ENCODE data around the gene CENPE. TPM values are rescaled to one million over a fixed set of nuclear protein-coding genes. Genes with fewer than 3 reads are reported as not detected.

The CENPE gene
- total and polyA plus RNA-seq, 2 of the 4 experiments (the other 2 are of a cell fraction): 3.7 to 14.5 TPM

- no peak overlapping the region for H3K4me3 ChIP-seq (ENCODE audit: insufficient read depth, low read depth, low read length)
- H4K91ac ChIP-seq (ENCODE audit: insufficient read depth, low read depth, low read length): no peak overlapping the region
- DNase-seq (no peak), ATAC-seq (ENCODE audit: low read depth) (no peak)
- H3K36me3 ChIP-seq (ENCODE audit: control insufficient read depth, insufficient read depth, low read length): 0 out of 2 replicates have a peak, but pooled peaks cover 1% of the 10 kb centered on the region
- no peaks in the 10 kb centered on the region for H3K9me1 ChIP-seq (ENCODE audit: insufficient read depth, low read length)
- no peak overlapping the region for H3K14ac ChIP-seq (replicated peaks; ENCODE audit: low read depth, low read length)
- POLR2A ChIA-PET (ENCODE audit: unreplicated experiment): no interaction called here
- no peak overlapping the region for H3K4ac ChIP-seq (ENCODE audit: low read depth, low read length)
- no peak overlapping the region for H4K5ac ChIP-seq (ENCODE audit: low read depth, low read length)
- no peak overlapping the region for H3K27ac ChIP-seq (ENCODE audit: insufficient read depth, low read length)
- no peak overlapping the region for H3K23ac ChIP-seq (ENCODE audit: low read depth, low read length)
- H2BK20ac ChIP-seq (ENCODE audit: low read depth, low read length): no peak overlapping the region
- no peaks in the 10 kb centered on the region for H3K79me1 ChIP-seq (ENCODE audit: low read depth in 1 of 2, low read length in 2 of 2)
- no peaks in the 10 kb centered on the region for H3K9me3 ChIP-seq (ENCODE audit: control insufficient read depth, insufficient read depth, low read length)
- H2BK5ac ChIP-seq (ENCODE audit: low read depth, low read length, poor library complexity, severe bottlenecking): no peak overlapping the region
- H2AK9ac ChIP-seq (replicated peaks; ENCODE audit: low read depth, low read length, poor library complexity): no peak overlapping the region
- BruUV-seq (replicated peaks): no TSS peak
- H2AFZ ChIP-seq (replicated peaks; ENCODE audit: low read length, poor library complexity): no peak overlapping the region
- H4K8ac ChIP-seq (ENCODE audit: low read depth in 2 of 2, low read length in 2 of 2): no peak overlapping the region
- no peak overlapping the region for H2AK5ac ChIP-seq (ENCODE audit: low read depth, low read length)
- in situ Hi-C loops (cut with MboI; ENCODE audit: low sequenced_read_pairs): no loop called here
- no peak overlapping the region for H3K4me2 ChIP-seq (ENCODE audit: low read depth, low read length)
- no peaks in the 10 kb centered on the region for H4K20me1 ChIP-seq (ENCODE audit: insufficient read depth, low read length)
- whole genome bisulfite sequencing, 2 experiments (ENCODE audit: extremely low coverage in 2 of 2, insufficient read length in 1 of 2): no CpG with 5 or more reads among the region's 4 CpGs
- H3K56ac ChIP-seq (ENCODE audit: extremely low read depth, insufficient read depth, low read length): no peak overlapping the region
- no peak overlapping the region for H3K18ac ChIP-seq (ENCODE audit: low read depth, low read length)
- H3K4me1 ChIP-seq (ENCODE audit: control insufficient read depth, insufficient read depth, low read length): no peaks in the 10 kb centered on the region
- H2BK120ac ChIP-seq (ENCODE audit: low read depth, low read length): no peak overlapping the region
- TF ChIP-seq USF2 (IDR thresholded peaks at IDR 0.05; ENCODE audit: low read depth, low read length) (no peak), RFX5 (IDR thresholded peaks at IDR 0.05; ENCODE audit: low read depth, low read length) (no peak), MAZ (IDR thresholded peaks at IDR 0.05; ENCODE audit: borderline replicate concordance, low read depth, low read length) (no peak), FOS (IDR thresholded peaks at IDR 0.05; ENCODE audit: low read depth, low read length) (no peak)
- TF ChIP-seq, protein P1, sequence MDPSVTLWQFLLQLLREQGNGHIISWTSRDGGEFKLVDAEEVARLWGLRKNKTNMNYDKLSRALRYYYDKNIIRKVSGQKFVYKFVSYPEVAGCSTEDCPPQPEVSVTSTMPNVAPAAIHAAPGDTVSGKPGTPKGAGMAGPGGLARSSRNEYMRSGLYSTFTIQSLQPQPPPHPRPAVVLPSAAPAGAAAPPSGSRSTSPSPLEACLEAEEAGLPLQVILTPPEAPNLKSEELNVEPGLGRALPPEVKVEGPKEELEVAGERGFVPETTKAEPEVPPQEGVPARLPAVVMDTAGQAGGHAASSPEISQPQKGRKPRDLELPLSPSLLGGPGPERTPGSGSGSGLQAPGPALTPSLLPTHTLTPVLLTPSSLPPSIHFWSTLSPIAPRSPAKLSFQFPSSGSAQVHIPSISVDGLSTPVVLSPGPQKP (IDR thresholded peaks at IDR 0.05; ENCODE audit: borderline replicate concordance, low read depth, low read length): no peak
- intact Hi-C loops (cut with micrococcal nuclease): no loop called here
- H3K27me3 ChIP-seq (ENCODE audit: control insufficient read depth, insufficient read depth, low read length): no peaks in the 10 kb centered on the region
- no peak overlapping the region for H3K9ac ChIP-seq (ENCODE audit: low read depth, low read length)
- CTCF ChIA-PET: no interaction called here
- no peak overlapping the region for H2BK15ac ChIP-seq (ENCODE audit: low read depth, low read length)
- dilution Hi-C loops (cut with HindIII; ENCODE audit: low sequenced_read_pairs, unreplicated experiment): no loop called here
Observed at GRCh38 chr4:103158760-103159159, 39.4 kb downstream of the CENPE start.
